Transverse colon (tissue), 4 donors: ENCODE data around the gene DEAF1. TPM values are rescaled to one million over a fixed set of nuclear protein-coding genes. Genes with fewer than 3 reads are reported as not detected.

ENCODE experiments used
- DNase-seq: peaks from one replicate; pipeline ENCODE4 v3.0.0-alpha.2; 2019
- H3K27ac ChIP-seq, 4 donors: fragments of 200-600 bp; sonication (generic); 2 replicates each; pipeline ENCODE4 v1.5.1; 2016 to 2018; ENCODE audit warnings: inconsistent platforms in 4 of 4
- H3K27me3 ChIP-seq: fragments of 200-600 bp; sonication (generic); 2 replicates; pipeline ENCODE4 v1.5.1; 2017; ENCODE audit warnings: inconsistent platforms
- H3K36me3 ChIP-seq, 4 donors: fragments of 200-600 bp; sonication (generic); 2 replicates each; pipeline ENCODE4 v1.5.1; 2017 to 2019; ENCODE audit warnings: inconsistent platforms in 4 of 4
- H3K4me1 ChIP-seq, 4 donors: fragments of 200-600 bp; sonication (generic); 2 replicates each; pipeline ENCODE4 v1.5.1; 2017 to 2020; ENCODE audit warnings: inconsistent platforms in 4 of 4
- H3K4me3 ChIP-seq, 4 donors: fragments of 200-600 bp; sonication (generic); 1 replicate in 1 of 4; 2 replicates in 3 of 4; pipeline versions ENCODE4 v1.5.1 to v1.6.1; 2017 to 2019; ENCODE audit warnings: inconsistent platforms in 4 of 4
- H3K9me3 ChIP-seq, 2 donors: fragments of 200-600 bp; sonication (generic); 2 replicates each; pipeline ENCODE4 v1.5.1; 2017 to 2019; ENCODE audit warnings: inconsistent platforms in 2 of 2
- CTCF ChIP-seq, 5 experiments: fragments of 200-600 bp in 3 of 5; fragments of 450-650 bp in 2 of 5; sonication (generic) in 3 of 5; IDR thresholded peaks; 1 replicate in 2 of 5; 2 replicates in 3 of 5; pipeline ENCODE4 v1.5.1; 2016 to 2017; ENCODE audit warnings: antibody characterized with exemption in 5 of 5, inconsistent platforms in 3 of 5, mild to moderate bottlenecking in 2 of 5, moderate library complexity in 1 of 5
- EP300 ChIP-seq: sonication (generic); formaldehyde crosslinking; IDR thresholded peaks from one replicate; pipeline ENCODE4 v1.6.1; 2017; ENCODE audit warnings: antibody characterized with exemption, low read depth
- POLR2A ChIP-seq: fragments of 450-650 bp; IDR thresholded peaks from one replicate; pipeline ENCODE4 v1.6.1; 2016; ENCODE audit warnings: antibody characterized with exemption, mild to moderate bottlenecking, moderate library complexity
- POLR2AphosphoS5 ChIP-seq, 3 donors: sonication (generic); formaldehyde crosslinking; IDR thresholded peaks; one replicate each; pipeline ENCODE4 v1.6.1; 2016; ENCODE audit warnings: antibody characterized with exemption in 3 of 3
- WGBS, 2 donors: methylation state at CpG; one replicate each; pipeline ENCODE4 v1.1.5; 2018; ENCODE audit warnings: low coverage in 1 of 2; 5-methylcytosine and 5-hydroxymethylcytosine counted together
- in situ Hi-C, 4 donors: fragments of 200-750 bp; cut with MboI; loops; one replicate each; pipeline versions ENCODE4 v1.15.0 to v1.15.1; 2017; ENCODE audit warnings: low sequenced_read_pairs in 3 of 4, low pct_ligation_motif_present in 1 of 4, low pct_unique_long_range_greater_than_20kb in 1 of 4
- intact Hi-C: fragments of 100-400 bp; cut with DNase I; formaldehyde crosslinking; loops from one replicate; pipeline ENCODE4 v1.15.1; 2023; ENCODE audit warnings: low total_unique reads
- total RNA-seq, 4 donors: library from RNA; depleted of rRNA; stranded (reverse); fragments of >200 nt; gene quantifications; one replicate each; pipeline ENCODE4 v1.1.0, GENCODE V29; 2016

DEAF1 gene
- total RNA-seq, 4 donors from 2014 or later, result 24.4 to 84.5 (median 34.0) TPM

GRCh38 chr11:662689-663274 lies 32.2 kb downstream of the DEAF1 start:
- H3K36me3 ChIP-seq, result no peaks in the 10 kb centered on the region
- H3K4me1 ChIP-seq, result peaks cover 0 to 12% (median 2%) of the 10 kb centered on the region in 4 donors
- intact Hi-C loops, result loop anchor here (1.0 kb wide), 1 partner anchor 50 kb away; no protein-coding TSS in a partner anchor
- H3K27ac ChIP-seq, result no peak overlapping the region
- H3K9me3 ChIP-seq, result no peaks in the 10 kb centered on the region
- peak; percentile 75 for DNase-seq
- in situ Hi-C loops, result loop anchor here in 1 of 4 donors (10.0 kb wide), 1 partner anchor 62 kb away; no protein-coding TSS in a partner anchor
- H3K4me3 ChIP-seq, result no peak overlapping the region
- no peaks in the 10 kb centered on the region for H3K27me3 ChIP-seq
- peak in 1 of 3 donors; percentile 24 for TF ChIP-seq POLR2AphosphoS5 (IDR thresholded peaks at IDR 0.05)
- TF ChIP-seq EP300, result no peak
- no peak for TF ChIP-seq POLR2A
- peak; percentile 72 to 89 (median 76) for TF ChIP-seq CTCF (IDR thresholded peaks at IDR 0.05)
- WGBS, 2 donors, result 60 to 92% methylated on average over 5 to 15 of the region's 15 CpGs

GRCh38 chr11:660681-661444 lies 34.2 kb downstream of the DEAF1 start:
- no peak overlapping the region for H3K4me3 ChIP-seq
- 92 to 93% methylated on average over 2 to 19 of the region's 19 CpGs for WGBS, 2 donors
- H3K27me3 ChIP-seq, result no peaks in the 10 kb centered on the region
- in situ Hi-C loops, result loop anchor here in 1 of 4 donors (10.0 kb wide), 1 partner anchor 64 kb away; no protein-coding TSS in a partner anchor
- H3K36me3 ChIP-seq, result no peaks in the 10 kb centered on the region
- peaks cover 0 to 10% (median 2%) of the 10 kb centered on the region in 4 donors for H3K4me1 ChIP-seq
- H3K27ac ChIP-seq, result no peak overlapping the region
- no peaks in the 10 kb centered on the region for H3K9me3 ChIP-seq
- DNase-seq, result no peak
- intact Hi-C loops, result no loop called here
- no peak for TF ChIP-seq POLR2A
- no peak for TF ChIP-seq POLR2AphosphoS5 (IDR thresholded peaks at IDR 0.05)
- no peak for TF ChIP-seq EP300
- TF ChIP-seq CTCF (IDR thresholded peaks at IDR 0.05), result no peak

GRCh38 chr11:660281-660680 lies 34.7 kb downstream of the DEAF1 start:
- H3K4me1 ChIP-seq, result peaks cover 0 to 10% (median 5%) of the 10 kb centered on the region in 4 donors
- H3K27ac ChIP-seq, result no peak overlapping the region
- intact Hi-C loops, result no loop called here
- no peak for DNase-seq
- H3K4me3 ChIP-seq, result no peak overlapping the region
- H3K27me3 ChIP-seq, result no peaks in the 10 kb centered on the region
- TF ChIP-seq CTCF (IDR thresholded peaks at IDR 0.05), result no peak
- no peak for TF ChIP-seq EP300
- TF ChIP-seq POLR2A, result no peak
- TF ChIP-seq POLR2AphosphoS5 (IDR thresholded peaks at IDR 0.05), result no peak
- in situ Hi-C loops, result loop anchor here in 1 of 4 donors (10.0 kb wide), 1 partner anchor 65 kb away; no protein-coding TSS in a partner anchor
- no peaks in the 10 kb centered on the region for H3K36me3 ChIP-seq
- no peaks in the 10 kb centered on the region for H3K9me3 ChIP-seq
- WGBS, 2 donors, result 79 to 94% methylated on average over 2 to 17 of the region's 19 CpGs

- TF ChIP-seq POLR2AphosphoS5 (IDR thresholded peaks at IDR 0.05) (no peak), POLR2A (no peak)
- no peak overlapping the region for H3K27ac ChIP-seq
Observed at GRCh38 chr11:659532-660085, 35.4 kb downstream of the DEAF1 start.

More at GRCh38 chr11:659532-660085, 35.4 kb downstream of the DEAF1 start:
- no peak for DNase-seq
- Histone ChIP-seq H3K27me3 (no peaks in the 10 kb centered on the region), H3K4me1 (peaks cover 0 to 16% (median 8%) of the 10 kb centered on the region in 4 donors), H3K9me3 (no peaks in the 10 kb centered on the region), H3K36me3 (no peaks in the 10 kb centered on the region), H3K4me3 (no peak overlapping the region)
- intact Hi-C loops, result no loop called here
- WGBS, 2 donors, result 90 to 93% methylated on average over 2 to 15 of the region's 16 CpGs
- in situ Hi-C loops, result loop anchor here in 1 of 4 donors (10.0 kb wide), 1 partner anchor 65 kb away; no protein-coding TSS in a partner anchor
